HepG2 (cell line): ENCODE results near the gene MARS2.

Experiments used
- BCL6 ChIP-seq: IDR thresholded peaks from 2 replicates; pipeline ENCODE4 v1.6.1; 2016; ENCODE audit warnings: missing genetic modification reagents, missing compliant biosample characterization
- GTF2F1 ChIP-seq: fragments of 150-350 bp; IDR thresholded peaks from 2 replicates; pipeline ENCODE4 v1.6.1; 2014; ENCODE audit warnings: low read length
- KLF13 ChIP-seq: sonication (generic); formaldehyde crosslinking; IDR thresholded peaks from 2 replicates; pipeline ENCODE4 v1.4.0; 2020; ENCODE audit warnings: mild to moderate bottlenecking, missing genetic modification reagents
- NFE2L1 ChIP-seq: sonication (generic); formaldehyde crosslinking; IDR thresholded peaks from 2 replicates; pipeline ENCODE4 v1.4.0; 2020; ENCODE audit warnings: missing genetic modification reagents, mild to moderate bottlenecking, borderline replicate concordance
- NKX3-1 ChIP-seq: sonication (generic); formaldehyde crosslinking; IDR thresholded peaks from 2 replicates; pipeline ENCODE4 v1.5.0; 2020; ENCODE audit warnings: missing genetic modification reagents
- ZFP36 ChIP-seq: fragments of 150-350 bp; IDR thresholded peaks from 2 replicates; pipeline ENCODE4 v1.6.1; 2018; ENCODE audit warnings: borderline replicate concordance, low read length, low read depth; ENCODE audit not compliant: partially characterized antibody
- TF ChIP-seq, protein P1 (sequence below): sonication (generic); formaldehyde crosslinking; IDR thresholded peaks from 2 replicates; pipeline ENCODE4 v1.5.1; 2020; ENCODE audit warnings: mild to moderate bottlenecking, missing genetic modification reagents, borderline replicate concordance
- TF ChIP-seq, protein P2 (sequence below): IDR thresholded peaks from 2 replicates; pipeline ENCODE4 v1.6.1; 2012; ENCODE audit warnings: low read length, improper control_type of control experiment

DNA sequence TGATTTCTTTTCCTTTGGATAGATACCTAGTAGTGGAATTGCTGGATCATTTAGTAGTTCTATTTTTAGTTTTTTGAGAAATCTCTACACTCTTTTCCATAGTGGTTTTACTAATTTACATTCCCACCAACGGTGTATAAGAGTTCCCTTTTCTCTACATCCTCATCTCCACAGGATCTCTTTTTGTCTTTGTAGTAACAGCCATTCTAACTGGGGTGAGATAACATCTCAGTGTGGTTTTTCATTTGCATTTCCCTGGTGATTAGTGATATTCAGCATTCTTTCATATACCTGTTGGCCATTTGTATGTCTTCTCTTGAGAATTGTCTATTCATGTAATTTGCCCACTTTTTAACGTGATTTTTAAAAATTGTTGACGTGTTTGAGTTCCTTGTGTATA, 43.5 kb upstream of the MARS2 start:
- TF ChIP-seq ZFP36 (no peak), KLF13 (CRISPR knock-in tag) (no peak), NFE2L1 (CRISPR knock-in tag) (no peak), BCL6 (CRISPR knock-in tag) (no peak), GTF2F1 (no peak), NKX3-1 (CRISPR knock-in tag) (no peak)
- TF ChIP-seq, protein P1, sequence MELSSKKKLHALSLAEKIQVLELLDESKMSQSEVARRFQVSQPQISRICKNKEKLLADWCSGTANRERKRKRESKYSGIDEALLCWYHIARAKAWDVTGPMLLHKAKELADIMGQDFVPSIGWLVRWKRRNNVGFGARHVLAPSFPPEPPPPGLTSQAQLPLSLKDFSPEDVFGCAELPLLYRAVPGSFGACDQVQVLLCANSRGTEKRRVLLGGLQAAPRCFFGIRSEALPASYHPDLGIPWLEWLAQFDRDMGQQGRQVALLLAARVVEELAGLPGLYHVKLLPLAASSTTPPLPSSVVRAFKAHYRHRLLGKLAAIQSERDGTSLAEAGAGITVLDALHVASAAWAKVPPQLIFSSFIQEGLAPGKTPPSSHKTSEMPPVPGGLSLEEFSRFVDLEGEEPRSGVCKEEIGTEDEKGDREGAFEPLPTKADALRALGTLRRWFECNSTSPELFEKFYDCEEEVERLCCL (CRISPR knock-in tag), result no peak
- TF ChIP-seq, protein P2, sequence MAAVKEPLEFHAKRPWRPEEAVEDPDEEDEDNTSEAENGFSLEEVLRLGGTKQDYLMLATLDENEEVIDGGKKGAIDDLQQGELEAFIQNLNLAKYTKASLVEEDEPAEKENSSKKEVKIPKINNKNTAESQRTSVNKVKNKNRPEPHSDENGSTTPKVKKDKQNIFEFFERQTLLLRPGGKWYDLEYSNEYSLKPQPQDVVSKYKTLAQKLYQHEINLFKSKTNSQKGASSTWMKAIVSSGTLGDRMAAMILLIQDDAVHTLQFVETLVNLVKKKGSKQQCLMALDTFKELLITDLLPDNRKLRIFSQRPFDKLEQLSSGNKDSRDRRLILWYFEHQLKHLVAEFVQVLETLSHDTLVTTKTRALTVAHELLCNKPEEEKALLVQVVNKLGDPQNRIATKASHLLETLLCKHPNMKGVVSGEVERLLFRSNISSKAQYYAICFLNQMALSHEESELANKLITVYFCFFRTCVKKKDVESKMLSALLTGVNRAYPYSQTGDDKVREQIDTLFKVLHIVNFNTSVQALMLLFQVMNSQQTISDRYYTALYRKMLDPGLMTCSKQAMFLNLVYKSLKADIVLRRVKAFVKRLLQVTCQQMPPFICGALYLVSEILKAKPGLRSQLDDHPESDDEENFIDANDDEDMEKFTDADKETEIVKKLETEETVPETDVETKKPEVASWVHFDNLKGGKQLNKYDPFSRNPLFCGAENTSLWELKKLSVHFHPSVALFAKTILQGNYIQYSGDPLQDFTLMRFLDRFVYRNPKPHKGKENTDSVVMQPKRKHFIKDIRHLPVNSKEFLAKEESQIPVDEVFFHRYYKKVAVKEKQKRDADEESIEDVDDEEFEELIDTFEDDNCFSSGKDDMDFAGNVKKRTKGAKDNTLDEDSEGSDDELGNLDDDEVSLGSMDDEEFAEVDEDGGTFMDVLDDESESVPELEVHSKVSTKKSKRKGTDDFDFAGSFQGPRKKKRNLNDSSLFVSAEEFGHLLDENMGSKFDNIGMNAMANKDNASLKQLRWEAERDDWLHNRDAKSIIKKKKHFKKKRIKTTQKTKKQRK, result no peak
